ENCODE measurements around the gene WDFY2.

DNA sequence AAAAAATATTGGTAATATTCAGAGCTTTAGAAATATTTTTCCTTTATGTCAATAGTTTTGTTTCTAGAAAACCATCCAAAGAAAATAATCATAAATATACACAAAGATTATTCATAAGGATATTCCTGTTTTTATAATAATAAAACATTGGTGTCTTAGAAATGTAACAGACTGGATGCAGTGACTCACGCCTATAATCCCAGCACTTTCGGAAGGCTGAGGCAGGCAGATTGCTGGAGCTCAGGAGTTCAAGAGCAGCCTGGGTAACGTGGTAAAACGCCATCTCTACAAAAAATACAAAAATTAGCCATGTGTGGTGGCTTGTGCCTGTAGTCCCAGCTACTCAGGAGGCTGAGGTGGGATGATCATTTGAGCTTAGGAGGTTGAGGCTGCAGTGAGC lies 112.9 kb downstream of the WDFY2 start:
- TF ChIP-seq, protein P1, sequence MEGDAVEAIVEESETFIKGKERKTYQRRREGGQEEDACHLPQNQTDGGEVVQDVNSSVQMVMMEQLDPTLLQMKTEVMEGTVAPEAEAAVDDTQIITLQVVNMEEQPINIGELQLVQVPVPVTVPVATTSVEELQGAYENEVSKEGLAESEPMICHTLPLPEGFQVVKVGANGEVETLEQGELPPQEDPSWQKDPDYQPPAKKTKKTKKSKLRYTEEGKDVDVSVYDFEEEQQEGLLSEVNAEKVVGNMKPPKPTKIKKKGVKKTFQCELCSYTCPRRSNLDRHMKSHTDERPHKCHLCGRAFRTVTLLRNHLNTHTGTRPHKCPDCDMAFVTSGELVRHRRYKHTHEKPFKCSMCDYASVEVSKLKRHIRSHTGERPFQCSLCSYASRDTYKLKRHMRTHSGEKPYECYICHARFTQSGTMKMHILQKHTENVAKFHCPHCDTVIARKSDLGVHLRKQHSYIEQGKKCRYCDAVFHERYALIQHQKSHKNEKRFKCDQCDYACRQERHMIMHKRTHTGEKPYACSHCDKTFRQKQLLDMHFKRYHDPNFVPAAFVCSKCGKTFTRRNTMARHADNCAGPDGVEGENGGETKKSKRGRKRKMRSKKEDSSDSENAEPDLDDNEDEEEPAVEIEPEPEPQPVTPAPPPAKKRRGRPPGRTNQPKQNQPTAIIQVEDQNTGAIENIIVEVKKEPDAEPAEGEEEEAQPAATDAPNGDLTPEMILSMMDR (conservative IDR thresholded peaks at IDR 0.05; ENCODE audit: low read depth, low read length), result no peak
- no peak for TF ChIP-seq EZH2 (IDR thresholded peaks at IDR 0.05; ENCODE audit: borderline replicate concordance, low read depth, low read length, poor library complexity, severe bottlenecking)
